ENCODE results near the gene HDAC5. TPM values are rescaled to one million over a fixed set of nuclear protein-coding genes. Genes with fewer than 3 reads are reported as not detected.
A peak's percentile ranks its signal among the peaks of the same experiment; 100 is the strongest.
"Not testable (repeated sequence)": the region's sequence is repeated elsewhere in the genome, so short reads cannot be mapped to it uniquely, and the experiment has no call there.

Gene HDAC5
- polyA plus RNA-seq, 5 donors, result 43.3 to 60.6 (median 57.4) TPM

- no peak for DNase-seq
Measured at GRCh38 chr17:44112284-44113280, 10.9 kb downstream of the HDAC5 start.

GRCh38 chr17:44111777-44112176 is 11.7 kb downstream of the HDAC5 start:
- no peak for DNase-seq

GRCh38 chr17:44110823-44111633 is 12.4 kb downstream of the HDAC5 start:
- DNase-seq, result peak; percentile 96

GRCh38 chr17:44110011-44110686 is 13.3 kb downstream of the HDAC5 start:
- no peak for DNase-seq

- no peak for DNase-seq
Measured at GRCh38 chr17:44109312-44109630, 14.2 kb downstream of the HDAC5 start.

- DNase-seq, result peak in 1 of 2 donors; percentile 49
Measured at GRCh38 chr17:44108440-44109311, 14.8 kb downstream of the HDAC5 start.

- no peak for DNase-seq
Measured at GRCh38 chr17:44106801-44107200, 16.6 kb downstream of the HDAC5 start.

- no peak for DNase-seq
Measured at GRCh38 chr17:44105941-44106340, 17.5 kb downstream of the HDAC5 start.

GRCh38 chr17:44105483-44105882 is 18.0 kb downstream of the HDAC5 start:
- DNase-seq, result no peak

GRCh38 chr17:44102849-44103622 is 20.4 kb downstream of the HDAC5 start:
- no peak for DNase-seq

- DNase-seq, result not testable (repeated sequence)
Measured at GRCh38 chr17:44101858-44102257, 21.6 kb downstream of the HDAC5 start.

GRCh38 chr17:44097110-44097958 is 26.1 kb downstream of the HDAC5 start:
- DNase-seq, result no peak

- DNase-seq, result peak; percentile 91 to 92
Measured at GRCh38 chr17:44095647-44096496, 27.6 kb downstream of the HDAC5 start.

GRCh38 chr17:44095388-44095646 is 28.1 kb downstream of the HDAC5 start:
- DNase-seq, result no peak

- DNase-seq, result no peak
Measured at GRCh38 chr17:44094701-44095387, 28.6 kb downstream of the HDAC5 start.

GRCh38 chr17:44093231-44093900 is 30.1 kb downstream of the HDAC5 start:
- no peak for DNase-seq

GRCh38 chr17:44092051-44092450 is 31.4 kb downstream of the HDAC5 start:
- no peak for DNase-seq
